ENCODE data around the gene MEG3. TPM values are rescaled to one million over a fixed set of nuclear protein-coding genes. Genes with fewer than 3 reads are reported as not detected.

MEG3 gene
- total and polyA plus RNA-seq, 2 of the 4 experiments (the other 2 are of a cell fraction): 31.5 to 556 TPM

DNA sequence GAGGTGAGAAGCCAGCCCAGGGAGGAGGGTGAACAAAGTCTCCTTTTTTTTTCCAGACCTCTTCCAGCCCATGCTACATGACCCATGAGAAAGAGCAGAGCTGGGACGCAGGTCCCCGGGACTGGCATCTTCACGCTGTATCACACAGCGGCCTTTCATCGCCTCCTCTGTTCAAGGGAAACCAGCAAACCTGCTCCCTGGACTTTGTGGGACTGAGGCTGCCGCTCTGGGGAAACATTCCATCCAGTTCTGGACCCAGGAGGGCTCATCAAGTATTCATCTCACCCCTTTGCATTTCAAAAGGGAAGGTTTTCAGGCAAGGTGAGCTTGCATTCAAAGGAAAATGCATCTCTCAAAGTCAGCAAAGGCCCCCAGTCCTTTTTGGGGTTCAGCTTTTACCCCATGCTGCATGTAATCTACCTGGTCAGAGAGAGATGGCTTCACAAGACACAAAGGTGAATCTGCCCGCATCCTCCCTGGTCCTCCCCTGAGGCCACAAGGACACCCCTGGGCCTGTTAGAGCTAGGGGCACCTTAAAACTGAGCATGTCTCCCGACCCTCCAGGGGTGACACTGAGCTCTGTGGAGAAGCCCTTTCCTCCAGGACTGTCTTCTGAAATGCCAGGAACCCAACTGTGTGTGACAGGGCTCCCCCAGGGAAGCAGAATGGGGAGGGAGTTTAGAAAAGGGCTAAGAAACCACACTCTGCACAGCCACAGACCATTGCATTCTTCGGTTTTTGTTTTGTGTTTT, 21.2 kb upstream of the MEG3 start:
- ATAC-seq (ENCODE audit: low read depth) (no peak), DNase-seq (no peak)
- Histone ChIP-seq H3K9me3 (ENCODE audit: control insufficient read depth, insufficient read depth, low read length) (peaks cover 23% of the 10 kb centered on the region), H3K79me1 (ENCODE audit: low read depth in 1 of 2, low read length in 2 of 2) (no peaks in the 10 kb centered on the region), H3K4ac (ENCODE audit: low read depth, low read length) (no peak overlapping the region), H2BK120ac (ENCODE audit: low read depth, low read length) (no peak overlapping the region), H3K4me1 (ENCODE audit: control insufficient read depth, insufficient read depth, low read length) (no peaks in the 10 kb centered on the region), H3K56ac (ENCODE audit: extremely low read depth, insufficient read depth, low read length) (no peak overlapping the region), H3K18ac (ENCODE audit: low read depth, low read length) (no peak overlapping the region), H3K9ac (ENCODE audit: low read depth, low read length) (no peak overlapping the region), H3K4me3 (ENCODE audit: insufficient read depth, low read depth, low read length) (no peak overlapping the region), H3K36me3 (ENCODE audit: control insufficient read depth, insufficient read depth, low read length) (no peaks in the 10 kb centered on the region), H2BK15ac (ENCODE audit: low read depth, low read length) (no peak overlapping the region), H2BK5ac (ENCODE audit: low read depth, low read length, poor library complexity, severe bottlenecking) (no peak overlapping the region), H3K27me3 (ENCODE audit: control insufficient read depth, insufficient read depth, low read length) (peaks cover 51% of the 10 kb centered on the region), H4K20me1 (ENCODE audit: insufficient read depth, low read length) (no peaks in the 10 kb centered on the region), H2AFZ (replicated peaks; ENCODE audit: low read length, poor library complexity) (no peak overlapping the region), H4K91ac (ENCODE audit: insufficient read depth, low read depth, low read length) (no peak overlapping the region), H4K5ac (ENCODE audit: low read depth, low read length) (no peak overlapping the region), H3K14ac (replicated peaks; ENCODE audit: low read depth, low read length) (no peak overlapping the region), H3K4me2 (ENCODE audit: low read depth, low read length) (no peak overlapping the region), H2AK9ac (replicated peaks; ENCODE audit: low read depth, low read length, poor library complexity) (no peak overlapping the region), H4K8ac (ENCODE audit: low read depth in 2 of 2, low read length in 2 of 2) (no peak overlapping the region), H3K23ac (ENCODE audit: low read depth, low read length) (no peak overlapping the region), H3K27ac (ENCODE audit: insufficient read depth, low read length) (no peak overlapping the region), H3K9me1 (ENCODE audit: insufficient read depth, low read length) (no peaks in the 10 kb centered on the region), H2BK20ac (ENCODE audit: low read depth, low read length) (no peak overlapping the region), H2AK5ac (ENCODE audit: low read depth, low read length) (no peak overlapping the region)
- dilution Hi-C loops (cut with HindIII; ENCODE audit: low sequenced_read_pairs, unreplicated experiment) (no loop called here), intact Hi-C loops (cut with micrococcal nuclease) (no loop called here), in situ Hi-C loops (cut with MboI; ENCODE audit: low sequenced_read_pairs) (no loop called here)
- CTCF ChIA-PET: no interaction called here
- no CpG with 5 or more reads among the region's 9 CpGs for WGBS, 2 experiments (ENCODE audit: extremely low coverage in 2 of 2, insufficient read length in 1 of 2)
- no TSS peak for BruUV-seq (replicated peaks)
- POLR2A ChIA-PET (ENCODE audit: unreplicated experiment): no interaction called here
- TF ChIP-seq NFE2L2 (IDR thresholded peaks at IDR 0.05; ENCODE audit: low read depth, low read length): no peak
- no peak for TF ChIP-seq FOS (IDR thresholded peaks at IDR 0.05; ENCODE audit: low read depth, low read length)
- no peak for TF ChIP-seq BHLHE40 (IDR thresholded peaks at IDR 0.05; ENCODE audit: low read depth, low read length)
- no peak for TF ChIP-seq RAD21 (IDR thresholded peaks at IDR 0.05; ENCODE audit: low read length)
- TF ChIP-seq RFX5 (IDR thresholded peaks at IDR 0.05; ENCODE audit: low read depth, low read length): no peak
- TF ChIP-seq SMC3 (IDR thresholded peaks at IDR 0.05; ENCODE audit: low read depth, low read length): no peak
- TF ChIP-seq MXI1 (IDR thresholded peaks at IDR 0.05; ENCODE audit: borderline replicate concordance, low read depth, low read length): no peak
- TF ChIP-seq, protein P1, sequence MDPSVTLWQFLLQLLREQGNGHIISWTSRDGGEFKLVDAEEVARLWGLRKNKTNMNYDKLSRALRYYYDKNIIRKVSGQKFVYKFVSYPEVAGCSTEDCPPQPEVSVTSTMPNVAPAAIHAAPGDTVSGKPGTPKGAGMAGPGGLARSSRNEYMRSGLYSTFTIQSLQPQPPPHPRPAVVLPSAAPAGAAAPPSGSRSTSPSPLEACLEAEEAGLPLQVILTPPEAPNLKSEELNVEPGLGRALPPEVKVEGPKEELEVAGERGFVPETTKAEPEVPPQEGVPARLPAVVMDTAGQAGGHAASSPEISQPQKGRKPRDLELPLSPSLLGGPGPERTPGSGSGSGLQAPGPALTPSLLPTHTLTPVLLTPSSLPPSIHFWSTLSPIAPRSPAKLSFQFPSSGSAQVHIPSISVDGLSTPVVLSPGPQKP (IDR thresholded peaks at IDR 0.05; ENCODE audit: borderline replicate concordance, low read depth, low read length): no peak
- TF ChIP-seq CHD1 (IDR thresholded peaks at IDR 0.05; ENCODE audit: low read depth, low read length): no peak
- TF ChIP-seq, protein P2, sequence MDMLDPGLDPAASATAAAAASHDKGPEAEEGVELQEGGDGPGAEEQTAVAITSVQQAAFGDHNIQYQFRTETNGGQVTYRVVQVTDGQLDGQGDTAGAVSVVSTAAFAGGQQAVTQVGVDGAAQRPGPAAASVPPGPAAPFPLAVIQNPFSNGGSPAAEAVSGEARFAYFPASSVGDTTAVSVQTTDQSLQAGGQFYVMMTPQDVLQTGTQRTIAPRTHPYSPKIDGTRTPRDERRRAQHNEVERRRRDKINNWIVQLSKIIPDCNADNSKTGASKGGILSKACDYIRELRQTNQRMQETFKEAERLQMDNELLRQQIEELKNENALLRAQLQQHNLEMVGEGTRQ (IDR thresholded peaks at IDR 0.05; ENCODE audit: low read depth, low read length): no peak
- no peak for TF ChIP-seq MAZ (IDR thresholded peaks at IDR 0.05; ENCODE audit: borderline replicate concordance, low read depth, low read length)
- TF ChIP-seq, protein P3, sequence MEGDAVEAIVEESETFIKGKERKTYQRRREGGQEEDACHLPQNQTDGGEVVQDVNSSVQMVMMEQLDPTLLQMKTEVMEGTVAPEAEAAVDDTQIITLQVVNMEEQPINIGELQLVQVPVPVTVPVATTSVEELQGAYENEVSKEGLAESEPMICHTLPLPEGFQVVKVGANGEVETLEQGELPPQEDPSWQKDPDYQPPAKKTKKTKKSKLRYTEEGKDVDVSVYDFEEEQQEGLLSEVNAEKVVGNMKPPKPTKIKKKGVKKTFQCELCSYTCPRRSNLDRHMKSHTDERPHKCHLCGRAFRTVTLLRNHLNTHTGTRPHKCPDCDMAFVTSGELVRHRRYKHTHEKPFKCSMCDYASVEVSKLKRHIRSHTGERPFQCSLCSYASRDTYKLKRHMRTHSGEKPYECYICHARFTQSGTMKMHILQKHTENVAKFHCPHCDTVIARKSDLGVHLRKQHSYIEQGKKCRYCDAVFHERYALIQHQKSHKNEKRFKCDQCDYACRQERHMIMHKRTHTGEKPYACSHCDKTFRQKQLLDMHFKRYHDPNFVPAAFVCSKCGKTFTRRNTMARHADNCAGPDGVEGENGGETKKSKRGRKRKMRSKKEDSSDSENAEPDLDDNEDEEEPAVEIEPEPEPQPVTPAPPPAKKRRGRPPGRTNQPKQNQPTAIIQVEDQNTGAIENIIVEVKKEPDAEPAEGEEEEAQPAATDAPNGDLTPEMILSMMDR (conservative IDR thresholded peaks at IDR 0.05; ENCODE audit: low read depth, low read length): no peak
- TF ChIP-seq POLR2A (IDR thresholded peaks at IDR 0.05; ENCODE audit: low read depth, low read length): no peak
- no peak for TF ChIP-seq MAFK (IDR thresholded peaks at IDR 0.05; ENCODE audit: low read depth, low read length)
- no peak for TF ChIP-seq CEBPB (IDR thresholded peaks at IDR 0.05; ENCODE audit: low read depth, low read length)
- TF ChIP-seq RCOR1 (IDR thresholded peaks at IDR 0.05; ENCODE audit: insufficient replicate concordance, low read length): no peak
